LNCaP clone FGC (cell line): ENCODE data around the gene SMPD3.

Experiments used
- DNase-seq: peaks from one replicate; pipeline ENCODE4 v3.0.0-alpha.2; 2011; ENCODE audit warnings: low read depth
- H3K4me3 ChIP-seq: 2 replicates; pipeline ENCODE4 v1.5.1; 2011; ENCODE audit warnings: mild to moderate bottlenecking, low read depth, low read length, control low read depth
- CTCF ChIP-seq: IDR thresholded peaks from 2 replicates; pipeline ENCODE4 v1.5.1; 2012; ENCODE audit warnings: mild to moderate bottlenecking; ENCODE audit not compliant: control insufficient read depth, insufficient read depth; ENCODE audit errors: extremely low read depth

SMPD3 gene

GRCh38 chr16:68344252-68344651 is 104.1 kb downstream of the SMPD3 start:
- TF ChIP-seq CTCF = no peak
- H3K4me3 ChIP-seq = no peak overlapping the region
- no peak for DNase-seq

- no peak overlapping the region for H3K4me3 ChIP-seq
- DNase-seq = no peak
- TF ChIP-seq CTCF = no peak
Measured at GRCh38 chr16:68343137-68343536, 105.2 kb downstream of the SMPD3 start.

GRCh38 chr16:68342620-68343019 is 105.7 kb downstream of the SMPD3 start:
- no peak overlapping the region for H3K4me3 ChIP-seq
- no peak for DNase-seq
- no peak for TF ChIP-seq CTCF

GRCh38 chr16:68339214-68339613 is 109.1 kb downstream of the SMPD3 start:
- no peak overlapping the region for H3K4me3 ChIP-seq
- no peak for TF ChIP-seq CTCF
- no peak for DNase-seq

GRCh38 chr16:68338326-68339119 is 109.8 kb downstream of the SMPD3 start:
- TF ChIP-seq CTCF = no peak
- DNase-seq = no peak
- H3K4me3 ChIP-seq = no peak overlapping the region

- H3K4me3 ChIP-seq = no peak overlapping the region
- no peak for TF ChIP-seq CTCF
- DNase-seq = no peak
Measured at GRCh38 chr16:68335175-68335574, 113.1 kb downstream of the SMPD3 start.
